Cardiac muscle cell (in vitro differentiated cells and primary cell): ENCODE measurements around the gene TMEM132D. TPM values are rescaled to one million over a fixed set of nuclear protein-coding genes. Genes with fewer than 3 reads are reported as not detected.

Experiments used
- DNase-seq, 2 donors: peaks; one replicate each; pipeline versions ENCODE4 v3.0.0 to v3.0.0-alpha.2; 2010 to 2017; ENCODE audit warnings: low read depth in 1 of 2, low spot score in 1 of 2
- H3K27ac ChIP-seq: fragments of 200-600 bp; sonication (generic); 2 replicates; pipeline ENCODE4 v1.5.1; 2016
- H3K27me3 ChIP-seq: fragments of 200-600 bp; sonication (generic); 2 replicates; pipeline ENCODE4 v1.6.0; 2016; ENCODE audit warnings: control low read depth
- H3K36me3 ChIP-seq: fragments of 200-600 bp; sonication (generic); 2 replicates; pipeline ENCODE4 v1.5.1; 2016; ENCODE audit warnings: control low read depth
- H3K4me1 ChIP-seq: fragments of 200-600 bp; sonication (generic); 2 replicates; pipeline ENCODE4 v1.8.1; 2017; ENCODE audit warnings: low read depth, mild to moderate bottlenecking, mixed run types
- H3K4me3 ChIP-seq: fragments of 200-600 bp; sonication (generic); 2 replicates; pipeline ENCODE4 v1.5.1; 2016; ENCODE audit warnings: mild to moderate bottlenecking
- H3K9me3 ChIP-seq: fragments of 200-600 bp; sonication (generic); 2 replicates; pipeline ENCODE4 v1.5.1; 2017; ENCODE audit warnings: low read depth, mild to moderate bottlenecking, control low read depth
- polyA plus RNA-seq: library from polyadenylated mRNA; unstranded; fragments of >200 nt; fragmentation: Nextera tagmentation; extraction: Ambion mirVana; gene quantifications from 2 replicates; pipeline ENCODE4 v1.2.1, GENCODE V29; 2016
- total RNA-seq: library from RNA; depleted of rRNA; stranded (reverse); fragments of >200 nt; gene quantifications from 2 replicates; pipeline ENCODE4 v1.2.3, GENCODE V29; 2016
- TF ChIP-seq, protein P1 (sequence below): IDR thresholded peaks from 2 replicates; pipeline ENCODE4 v1.5.1; 2012; ENCODE audit warnings: low read depth, mild to moderate bottlenecking, low read length

The TMEM132D gene
- total and polyA plus RNA-seq, 2 experiments from 2014 or later, result 0.03 TPM; not detected in 1

DNA sequence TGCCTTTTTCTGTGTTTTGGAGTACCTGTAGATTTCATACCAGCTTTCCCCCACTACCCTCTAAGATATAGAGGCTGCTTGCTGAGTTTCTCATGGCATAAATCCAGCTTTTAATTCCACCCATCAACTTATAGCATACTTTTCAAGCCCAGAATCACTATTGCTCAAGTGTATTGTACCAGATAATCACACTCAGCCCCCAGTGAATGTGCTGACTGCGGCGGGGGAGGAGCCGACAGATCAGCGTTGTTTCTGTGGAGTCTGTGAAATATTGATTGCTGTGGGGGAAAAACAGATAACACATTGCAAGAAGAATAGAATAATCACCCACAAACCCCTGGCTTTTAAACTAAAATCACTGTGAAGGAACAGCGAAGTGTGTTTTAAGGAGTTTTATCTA, 296.1 kb downstream of the TMEM132D start:
- Histone ChIP-seq H3K4me3 (no peak overlapping the region), H3K36me3 (no peaks in the 10 kb centered on the region), H3K9me3 (no peaks in the 10 kb centered on the region), H3K27me3 (no peaks in the 10 kb centered on the region), H3K27ac (no peak overlapping the region), H3K4me1 (peaks cover 8% of the 10 kb centered on the region)
- no peak for DNase-seq
- TF ChIP-seq, protein P1, sequence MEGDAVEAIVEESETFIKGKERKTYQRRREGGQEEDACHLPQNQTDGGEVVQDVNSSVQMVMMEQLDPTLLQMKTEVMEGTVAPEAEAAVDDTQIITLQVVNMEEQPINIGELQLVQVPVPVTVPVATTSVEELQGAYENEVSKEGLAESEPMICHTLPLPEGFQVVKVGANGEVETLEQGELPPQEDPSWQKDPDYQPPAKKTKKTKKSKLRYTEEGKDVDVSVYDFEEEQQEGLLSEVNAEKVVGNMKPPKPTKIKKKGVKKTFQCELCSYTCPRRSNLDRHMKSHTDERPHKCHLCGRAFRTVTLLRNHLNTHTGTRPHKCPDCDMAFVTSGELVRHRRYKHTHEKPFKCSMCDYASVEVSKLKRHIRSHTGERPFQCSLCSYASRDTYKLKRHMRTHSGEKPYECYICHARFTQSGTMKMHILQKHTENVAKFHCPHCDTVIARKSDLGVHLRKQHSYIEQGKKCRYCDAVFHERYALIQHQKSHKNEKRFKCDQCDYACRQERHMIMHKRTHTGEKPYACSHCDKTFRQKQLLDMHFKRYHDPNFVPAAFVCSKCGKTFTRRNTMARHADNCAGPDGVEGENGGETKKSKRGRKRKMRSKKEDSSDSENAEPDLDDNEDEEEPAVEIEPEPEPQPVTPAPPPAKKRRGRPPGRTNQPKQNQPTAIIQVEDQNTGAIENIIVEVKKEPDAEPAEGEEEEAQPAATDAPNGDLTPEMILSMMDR, result no peak

DNA sequence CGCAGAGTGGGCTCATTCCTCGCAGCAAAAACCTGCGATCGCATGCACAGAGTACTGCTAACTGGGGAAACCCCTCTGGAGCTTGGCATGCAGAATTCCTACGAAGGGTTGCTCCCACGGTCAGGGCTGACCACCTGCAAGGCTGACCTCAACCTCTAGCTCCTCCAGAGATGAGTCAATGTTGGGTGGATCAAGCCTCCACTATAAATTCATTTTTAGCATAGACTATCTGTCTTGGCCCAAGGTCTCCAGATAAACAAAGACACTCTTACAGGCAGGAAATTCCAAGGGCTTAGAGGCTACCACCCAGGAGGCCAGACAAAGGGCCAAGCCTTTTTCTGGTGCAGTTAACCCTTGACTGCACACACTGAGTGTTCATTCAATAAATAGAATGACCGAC, 296.5 kb downstream of the TMEM132D start:
- Histone ChIP-seq H3K27ac (no peak overlapping the region), H3K4me3 (no peak overlapping the region), H3K36me3 (no peaks in the 10 kb centered on the region), H3K9me3 (no peaks in the 10 kb centered on the region), H3K27me3 (no peaks in the 10 kb centered on the region), H3K4me1 (peaks cover 8% of the 10 kb centered on the region)
- DNase-seq, result peak in 1 of 2 donors; percentile 5
- TF ChIP-seq, protein P1, result no peak

DNA sequence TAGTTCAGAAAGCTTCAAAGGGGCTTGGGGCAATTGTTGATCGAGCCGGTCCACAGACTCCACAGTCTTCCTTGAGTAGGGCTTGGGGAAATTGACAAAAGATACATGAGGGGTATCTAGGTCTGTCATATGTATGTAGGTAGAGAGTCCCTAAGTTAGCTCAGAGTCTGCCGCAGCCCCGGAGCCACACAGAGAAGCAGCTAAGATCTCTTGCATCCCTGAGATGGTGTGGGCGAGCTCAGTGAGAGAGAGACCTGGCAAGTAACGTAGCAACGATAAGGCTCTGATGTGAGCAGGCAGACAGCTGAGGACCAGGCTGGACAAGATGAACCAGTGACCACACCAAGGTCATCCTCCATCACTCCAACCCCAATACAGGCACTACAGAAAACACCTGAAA, 297.6 kb downstream of the TMEM132D start:
- no peaks in the 10 kb centered on the region for H3K9me3 ChIP-seq
- TF ChIP-seq, protein P1, result no peak
- H3K36me3 ChIP-seq, result no peaks in the 10 kb centered on the region
- DNase-seq, result no peak
- H3K4me3 ChIP-seq, result no peak overlapping the region
- peaks cover 8% of the 10 kb centered on the region for H3K4me1 ChIP-seq
- H3K27ac ChIP-seq, result no peak overlapping the region
- H3K27me3 ChIP-seq, result no peaks in the 10 kb centered on the region

DNA sequence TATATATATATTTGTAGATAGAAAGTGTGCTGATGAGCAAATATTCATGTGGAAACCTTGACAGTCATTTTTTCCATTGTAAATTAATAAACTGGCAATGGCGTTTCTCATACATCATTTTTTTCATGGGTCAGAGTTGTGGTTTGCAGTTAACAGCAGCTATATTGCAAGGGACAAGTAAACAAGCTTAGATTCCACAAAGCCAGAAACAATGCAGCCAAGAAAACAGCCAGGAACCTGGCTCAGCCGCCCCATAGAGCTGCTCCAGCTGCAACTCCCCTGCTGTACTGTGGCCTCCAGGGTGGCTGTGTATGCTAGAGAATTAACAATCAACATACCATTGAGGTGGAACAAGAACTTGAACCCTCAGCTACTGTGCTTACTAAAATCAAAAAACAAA, 298.2 kb downstream of the TMEM132D start:
- no peaks in the 10 kb centered on the region for H3K9me3 ChIP-seq
- no peaks in the 10 kb centered on the region for H3K36me3 ChIP-seq
- no peak for DNase-seq
- H3K4me3 ChIP-seq, result no peak overlapping the region
- TF ChIP-seq, protein P1, result no peak
- no peaks in the 10 kb centered on the region for H3K27me3 ChIP-seq
- H3K4me1 ChIP-seq, result peaks cover 8% of the 10 kb centered on the region
- H3K27ac ChIP-seq, result no peak overlapping the region

DNA sequence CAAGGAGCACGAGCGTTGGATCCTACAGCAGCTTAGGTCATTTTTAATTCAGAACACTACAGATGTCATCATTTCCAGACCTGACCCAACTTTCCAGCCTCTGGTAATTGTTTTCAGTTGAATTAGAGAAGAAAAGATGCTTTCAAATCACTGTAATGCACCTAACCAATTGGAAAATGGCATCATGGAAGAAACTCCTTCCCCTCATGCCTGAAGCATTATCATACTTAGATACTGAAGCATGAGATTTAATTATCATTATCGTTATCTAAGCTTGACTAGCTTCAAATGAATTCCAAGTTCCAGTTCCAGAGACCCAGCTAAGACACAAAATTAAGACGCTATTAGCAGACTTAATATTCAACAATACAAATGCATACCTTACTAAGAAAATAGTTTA, 299.3 kb downstream of the TMEM132D start:
- Histone ChIP-seq H3K27ac (no peak overlapping the region), H3K4me1 (peaks cover 8% of the 10 kb centered on the region), H3K27me3 (no peaks in the 10 kb centered on the region), H3K4me3 (no peak overlapping the region), H3K36me3 (no peaks in the 10 kb centered on the region), H3K9me3 (no peaks in the 10 kb centered on the region)
- TF ChIP-seq, protein P1, result no peak
- no peak for DNase-seq

DNA sequence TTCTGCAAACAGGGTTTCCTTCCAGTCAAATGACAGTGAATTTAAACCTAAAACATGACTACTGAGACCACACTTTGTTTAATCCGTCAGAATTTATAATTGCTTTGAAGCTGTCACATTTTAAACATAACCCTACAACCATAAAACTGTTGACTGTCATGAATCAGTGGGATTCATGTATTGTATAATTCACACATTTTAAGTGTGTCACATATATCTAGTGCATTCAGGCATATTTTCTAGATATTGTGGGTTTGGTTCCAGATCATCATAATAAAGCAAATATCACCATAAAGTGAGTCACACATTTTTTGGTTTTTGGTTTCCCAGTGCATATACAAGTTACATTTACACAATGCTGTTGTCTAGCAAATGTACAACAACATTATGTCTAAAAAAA, 304.4 kb downstream of the TMEM132D start:
- H3K4me3 ChIP-seq, result no peak overlapping the region

More for the DNA sequence above, 304.4 kb downstream of the TMEM132D start:
- H3K27me3 ChIP-seq, result no peaks in the 10 kb centered on the region
- H3K36me3 ChIP-seq, result no peaks in the 10 kb centered on the region
- H3K4me1 ChIP-seq, result peaks cover 18% of the 10 kb centered on the region
- DNase-seq, result no peak
- no peak overlapping the region for H3K27ac ChIP-seq
- no peaks in the 10 kb centered on the region for H3K9me3 ChIP-seq
- TF ChIP-seq, protein P1, result no peak
